HCT116 (cell line): ENCODE results near the gene ASGR2.

Source experiments
- EZH2phosphoT487 ChIP-seq: fragments of 200-600 bp; IDR thresholded peaks from 2 replicates; pipeline ENCODE4 v1.6.1; 2018; ENCODE audit warnings: antibody characterized with exemption, borderline replicate concordance
- ZNF274 ChIP-seq: fragments of 200-500 bp; sonication (Bioruptor generic); IDR thresholded peaks from 2 replicates; pipeline ENCODE4 v1.6.1; 2014; ENCODE audit warnings: mild to moderate bottlenecking, low read depth, low read length, inconsistent platforms
- TF ChIP-seq, protein P1 (sequence below), 3 experiments: fragments of 200-600 bp in 1 of 3; sonication (generic) in 1 of 3; IDR thresholded peaks in 2 of 3; conservative IDR thresholded peaks in 1 of 3; 2 replicates each; pipeline ENCODE4 v1.5.1; 2012 to 2017; ENCODE audit warnings: low read depth in 2 of 3, low read length in 2 of 3, antibody characterized with exemption in 1 of 3, borderline replicate concordance in 1 of 3, control low read depth in 1 of 3, mild to moderate bottlenecking in 1 of 3, mixed read lengths in 1 of 3, mixed run types in 1 of 3, moderate library complexity in 1 of 3; ENCODE audit not compliant: insufficient read depth in 1 of 3

DNA sequence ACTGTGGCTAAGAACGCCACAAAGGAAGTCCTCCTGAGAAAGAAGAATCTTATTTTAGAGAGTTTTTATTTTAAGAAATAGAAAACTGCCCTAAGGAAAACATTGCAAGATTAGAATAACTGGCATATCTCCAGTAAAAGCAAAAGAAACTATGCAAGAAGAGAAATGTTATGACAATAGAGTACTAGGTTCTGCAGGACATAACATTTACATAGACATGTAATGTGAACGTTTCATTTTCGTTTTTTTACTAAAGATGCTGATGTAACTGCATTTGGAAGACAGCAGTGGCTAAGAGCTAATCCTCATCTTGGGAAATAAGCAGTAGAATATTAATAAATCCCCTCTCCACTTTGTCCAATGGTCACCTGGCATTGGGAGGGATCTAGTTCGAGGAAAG, 7.8 kb upstream of the ASGR2 start:
- TF ChIP-seq EZH2phosphoT487 (no peak), ZNF274 (no peak)
- TF ChIP-seq, protein P1, sequence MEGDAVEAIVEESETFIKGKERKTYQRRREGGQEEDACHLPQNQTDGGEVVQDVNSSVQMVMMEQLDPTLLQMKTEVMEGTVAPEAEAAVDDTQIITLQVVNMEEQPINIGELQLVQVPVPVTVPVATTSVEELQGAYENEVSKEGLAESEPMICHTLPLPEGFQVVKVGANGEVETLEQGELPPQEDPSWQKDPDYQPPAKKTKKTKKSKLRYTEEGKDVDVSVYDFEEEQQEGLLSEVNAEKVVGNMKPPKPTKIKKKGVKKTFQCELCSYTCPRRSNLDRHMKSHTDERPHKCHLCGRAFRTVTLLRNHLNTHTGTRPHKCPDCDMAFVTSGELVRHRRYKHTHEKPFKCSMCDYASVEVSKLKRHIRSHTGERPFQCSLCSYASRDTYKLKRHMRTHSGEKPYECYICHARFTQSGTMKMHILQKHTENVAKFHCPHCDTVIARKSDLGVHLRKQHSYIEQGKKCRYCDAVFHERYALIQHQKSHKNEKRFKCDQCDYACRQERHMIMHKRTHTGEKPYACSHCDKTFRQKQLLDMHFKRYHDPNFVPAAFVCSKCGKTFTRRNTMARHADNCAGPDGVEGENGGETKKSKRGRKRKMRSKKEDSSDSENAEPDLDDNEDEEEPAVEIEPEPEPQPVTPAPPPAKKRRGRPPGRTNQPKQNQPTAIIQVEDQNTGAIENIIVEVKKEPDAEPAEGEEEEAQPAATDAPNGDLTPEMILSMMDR (IDR thresholded peaks at IDR 0.05 in 2 of 3, conservative IDR thresholded peaks at IDR 0.05 in 1 of 3; ENCODE audit: borderline replicate concordance in 1 of 3, insufficient read depth in 1 of 3, low read depth in 2 of 3, low read length in 2 of 3), result no peak
